Natural killer cell (primary cell): ENCODE measurements around the gene ATAD2B. TPM values are rescaled to one million over a fixed set of nuclear protein-coding genes. Genes with fewer than 3 reads are reported as not detected.

Experiments
- ATAC-seq, 3 donors: fragments of 150-1000 bp in 2 of 3; fragments of 200-7000 bp in 1 of 3; cut with Tn5 transposase; 1 replicate in 1 of 3; 2 replicates in 2 of 3; pipeline ENCODE4 v1.10.0; 2021; ENCODE audit warnings: mild to moderate bottlenecking in 2 of 3, moderate library complexity in 2 of 3
- DNase-seq, 2 donors: peaks; one replicate each; pipeline versions ENCODE4 v3.0.0 to v3.0.0-alpha.2; 2013 to 2021; ENCODE audit warnings: mixed read lengths in 1 of 2
- H3K27ac ChIP-seq: one replicate; pipeline ENCODE4 v1.5.1; 2013; ENCODE audit warnings: mild to moderate bottlenecking, low read length
- H3K27me3 ChIP-seq: one replicate; pipeline ENCODE4 v1.6.1; 2013; ENCODE audit warnings: low read length; ENCODE audit not compliant: control insufficient read depth, insufficient read depth
- H3K36me3 ChIP-seq: one replicate; pipeline ENCODE4 v1.6.1; 2013; ENCODE audit warnings: low read length; ENCODE audit not compliant: control insufficient read depth, insufficient read depth
- H3K4me1 ChIP-seq: one replicate; pipeline ENCODE4 v1.6.1; 2013; ENCODE audit warnings: low read length; ENCODE audit not compliant: control insufficient read depth, insufficient read depth
- H3K4me3 ChIP-seq: one replicate; pipeline ENCODE4 v1.5.1; 2013; ENCODE audit warnings: low read length
- H3K9me3 ChIP-seq: one replicate; pipeline ENCODE4 v1.6.1; 2013; ENCODE audit warnings: low read length; ENCODE audit not compliant: control insufficient read depth, insufficient read depth
- H3K27ac Mint-ChIP-seq, 2 donors: one replicate each; pipeline ENCODE4 v1.8.0; 2022; ENCODE audit warnings: mild to moderate bottlenecking in 2 of 2, mixed read lengths in 2 of 2, moderate library complexity in 1 of 2
- H3K27me3 Mint-ChIP-seq, 2 donors: one replicate each; pipeline ENCODE4 v1.8.0; 2022; ENCODE audit warnings: low read depth in 2 of 2, mixed read lengths in 2 of 2
- H3K36me3 Mint-ChIP-seq: one replicate; pipeline ENCODE4 v1.8.0; 2022; ENCODE audit warnings: mixed read lengths
- H3K4me1 Mint-ChIP-seq, 2 donors: one replicate each; pipeline ENCODE4 v1.8.0; 2022; ENCODE audit warnings: mixed read lengths in 2 of 2
- H3K4me3 Mint-ChIP-seq: one replicate; pipeline ENCODE4 v1.8.0; 2022; ENCODE audit warnings: mild to moderate bottlenecking, moderate library complexity, mixed read lengths
- H3K9me3 Mint-ChIP-seq, 2 donors: one replicate each; pipeline ENCODE4 v1.8.0; 2022; ENCODE audit warnings: mixed read lengths in 2 of 2
- WGBS: methylation state at CpG from one replicate; pipeline ENCODE4 v1.1.7; 2013; ENCODE audit warnings: missing lambda C conversion rate; ENCODE audit not compliant: insufficient coverage; 5-methylcytosine and 5-hydroxymethylcytosine counted together
- intact Hi-C: fragments of 100-400 bp; cut with micrococcal nuclease; formaldehyde crosslinking; loops from one replicate; pipeline ENCODE4 v1.14.2; 2022
- total RNA-seq, 4 donors: library from RNA; stranded (reverse); fragments of 120-200 nt in 1 of 4; gene quantifications; one replicate each; pipeline versions ENCODE4 v1.2.3 to v1.2.4, GENCODE V29; 2013 to 2022
- TF ChIP-seq, protein P1 (sequence below): fragments of 200-600 bp; IDR thresholded peaks from one replicate; pipeline ENCODE4 v1.8.0; 2022; ENCODE audit warnings: antibody characterized with exemption

The ATAD2B gene
- total RNA-seq, 3 donors from 2014 or later (not counting 1 experiment from before 2014, with no cell fraction given) = 71.5 to 85.7 (median 84.0) TPM

DNA sequence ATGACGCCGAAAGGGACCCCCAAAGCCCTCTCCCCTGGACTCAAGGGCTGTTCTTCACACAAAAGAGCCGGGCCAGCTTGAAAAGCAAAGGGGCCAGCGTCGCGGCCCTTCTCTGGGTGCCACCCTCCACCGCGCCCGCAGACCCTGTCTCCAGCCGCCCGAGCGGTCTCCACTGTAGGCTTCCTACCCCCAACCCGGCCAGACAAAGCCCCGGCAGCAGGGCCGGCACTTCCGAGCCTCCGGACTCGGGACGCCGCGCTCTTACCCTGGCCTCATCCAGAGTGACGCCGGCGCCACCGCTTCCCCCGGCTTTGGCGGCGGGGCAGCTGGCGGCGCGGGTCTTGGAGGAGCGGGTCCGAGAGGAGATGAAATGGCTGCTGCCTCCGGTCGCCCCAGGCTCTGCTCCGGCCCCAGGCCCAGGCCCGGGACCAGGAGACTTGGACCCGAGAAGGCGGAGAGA, 603 bp downstream of the ATAD2B start:
- H3K9me3 ChIP-seq = no peaks in the 10 kb centered on the region
- H3K27ac ChIP-seq = peak overlapping the region; percentile 97
- H3K4me3 ChIP-seq = peak overlapping the region; percentile 98
- TF ChIP-seq, protein P1, sequence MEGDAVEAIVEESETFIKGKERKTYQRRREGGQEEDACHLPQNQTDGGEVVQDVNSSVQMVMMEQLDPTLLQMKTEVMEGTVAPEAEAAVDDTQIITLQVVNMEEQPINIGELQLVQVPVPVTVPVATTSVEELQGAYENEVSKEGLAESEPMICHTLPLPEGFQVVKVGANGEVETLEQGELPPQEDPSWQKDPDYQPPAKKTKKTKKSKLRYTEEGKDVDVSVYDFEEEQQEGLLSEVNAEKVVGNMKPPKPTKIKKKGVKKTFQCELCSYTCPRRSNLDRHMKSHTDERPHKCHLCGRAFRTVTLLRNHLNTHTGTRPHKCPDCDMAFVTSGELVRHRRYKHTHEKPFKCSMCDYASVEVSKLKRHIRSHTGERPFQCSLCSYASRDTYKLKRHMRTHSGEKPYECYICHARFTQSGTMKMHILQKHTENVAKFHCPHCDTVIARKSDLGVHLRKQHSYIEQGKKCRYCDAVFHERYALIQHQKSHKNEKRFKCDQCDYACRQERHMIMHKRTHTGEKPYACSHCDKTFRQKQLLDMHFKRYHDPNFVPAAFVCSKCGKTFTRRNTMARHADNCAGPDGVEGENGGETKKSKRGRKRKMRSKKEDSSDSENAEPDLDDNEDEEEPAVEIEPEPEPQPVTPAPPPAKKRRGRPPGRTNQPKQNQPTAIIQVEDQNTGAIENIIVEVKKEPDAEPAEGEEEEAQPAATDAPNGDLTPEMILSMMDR = no peak
- Mint-ChIP-seq H3K27ac (peak overlapping the region; percentile 99 to 100), H3K4me3 (peak overlapping the region; percentile 98), H3K36me3 (no peaks in the 10 kb centered on the region), H3K9me3 (no peaks in the 10 kb centered on the region), H3K27me3 (no peaks in the 10 kb centered on the region), H3K4me1 (peaks cover 56 to 57% of the 10 kb centered on the region in 2 donors)
- peaks cover 19% of the 10 kb centered on the region for H3K4me1 ChIP-seq
- intact Hi-C loops = no loop called here
- WGBS = under 1% methylated on average over 39 of the region's 39 CpGs
- H3K27me3 ChIP-seq = no peaks in the 10 kb centered on the region
- peak in 1 of 2 donors; percentile 47 for DNase-seq
- no peaks in the 10 kb centered on the region for H3K36me3 ChIP-seq
- peak; percentile 1 to 3 (median 2) for ATAC-seq

DNA sequence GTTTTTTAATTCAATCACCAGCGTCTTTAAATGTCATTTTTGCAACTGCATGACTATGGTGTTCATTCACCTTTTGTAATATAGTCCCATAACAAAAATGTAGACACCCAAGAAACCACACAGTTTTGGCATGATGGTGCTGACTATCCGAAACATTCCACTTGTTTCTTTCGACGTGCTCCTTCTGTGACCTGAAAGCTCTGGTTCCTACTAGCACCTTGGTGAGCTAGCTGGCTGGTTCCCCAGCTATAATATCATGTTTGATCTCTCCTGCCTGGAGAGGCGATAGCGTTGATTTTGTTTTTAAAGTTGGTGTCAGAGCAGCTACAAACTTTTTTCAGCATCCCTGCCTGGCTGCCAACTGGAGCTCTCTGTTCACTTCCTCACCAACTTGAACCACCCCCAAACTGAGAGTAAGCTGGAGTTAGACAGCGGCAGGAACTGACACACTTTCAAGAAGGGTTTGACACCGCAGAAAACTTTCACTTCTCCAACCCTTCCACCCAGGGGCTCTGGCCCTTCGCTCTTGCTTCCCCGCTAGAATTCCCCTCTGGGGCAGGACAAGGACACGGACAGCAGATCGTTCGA, 1.1 kb downstream of the ATAD2B start:
- Histone ChIP-seq H3K9me3 (no peaks in the 10 kb centered on the region), H3K4me3 (peak overlapping the region; percentile 98), H3K27me3 (no peaks in the 10 kb centered on the region), H3K4me1 (peaks cover 22% of the 10 kb centered on the region), H3K36me3 (no peaks in the 10 kb centered on the region), H3K27ac (peak overlapping the region; percentile 97)
- Mint-ChIP-seq H3K4me1 (peaks cover 56 to 60% of the 10 kb centered on the region in 2 donors), H3K27me3 (no peaks in the 10 kb centered on the region), H3K27ac (peak overlapping the region; percentile 99 to 100), H3K36me3 (no peaks in the 10 kb centered on the region), H3K4me3 (peak overlapping the region; percentile 98), H3K9me3 (no peaks in the 10 kb centered on the region)
- DNase-seq (peak; percentile 56 to 85), ATAC-seq (peak; percentile 34 to 54 (median 36))
- TF ChIP-seq, protein P1 = no peak
- WGBS = 2% methylated on average over 13 of the region's 13 CpGs
- intact Hi-C loops = no loop called here

DNA sequence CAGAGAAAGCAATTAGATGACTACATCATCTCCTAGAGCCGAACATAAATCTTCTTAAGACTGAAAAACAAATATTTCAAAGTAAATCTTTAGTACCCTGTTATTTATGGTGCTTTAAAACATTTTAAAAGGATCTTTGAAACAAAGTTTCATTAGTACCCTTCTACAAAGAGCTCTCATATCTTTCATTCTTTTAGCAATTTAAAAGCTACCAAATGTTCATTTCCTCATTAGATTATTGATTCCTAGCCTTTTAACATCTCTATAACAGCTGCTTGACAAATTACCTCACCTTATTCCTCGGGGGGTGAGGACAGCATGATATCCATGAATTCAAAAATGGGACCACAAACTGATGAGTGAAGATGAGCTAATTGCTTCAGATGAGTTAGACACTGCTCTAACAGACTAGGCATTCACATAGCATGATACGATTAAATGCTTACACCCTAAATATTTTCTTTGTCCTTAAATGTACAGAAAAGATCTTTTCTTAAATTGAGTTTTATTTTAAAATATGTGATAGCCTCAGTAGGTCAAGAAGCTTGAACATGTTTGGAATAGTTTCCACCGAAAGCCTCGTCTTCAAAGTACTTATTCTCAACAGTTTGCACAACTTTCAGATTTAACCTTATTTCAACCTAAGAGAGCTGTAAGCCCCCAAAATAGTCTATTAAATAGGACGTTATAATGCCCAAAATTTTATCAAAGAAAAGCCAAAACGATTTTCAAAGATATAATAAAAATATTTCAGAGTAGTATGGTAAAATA, 2.1 kb downstream of the ATAD2B start:
- intact Hi-C loops = no loop called here
- Mint-ChIP-seq H3K27ac (peak overlapping the region; percentile 99 to 100), H3K9me3 (no peaks in the 10 kb centered on the region), H3K27me3 (no peaks in the 10 kb centered on the region), H3K36me3 (no peaks in the 10 kb centered on the region), H3K4me3 (peak overlapping the region; percentile 98), H3K4me1 (peaks cover 62 to 69% of the 10 kb centered on the region in 2 donors)
- TF ChIP-seq, protein P1 = no peak
- Histone ChIP-seq H3K36me3 (no peaks in the 10 kb centered on the region), H3K27ac (peak overlapping the region; percentile 24), H3K27me3 (no peaks in the 10 kb centered on the region), H3K9me3 (no peaks in the 10 kb centered on the region), H3K4me1 (peaks cover 23% of the 10 kb centered on the region), H3K4me3 (no peak overlapping the region)
- no peak for ATAC-seq
- 71% methylated on average over 3 of the region's 7 CpGs for WGBS
- no peak for DNase-seq
